GM13976 (cell line): Measurements from ENCODE around the gene RRP9.

Experiments
- DNase-seq: peaks from one replicate; pipeline ENCODE4 v3.0.0; 2012; ENCODE audit warnings: low spot score
- in situ Hi-C: fragments of 300-500 bp; cut with MboI; formaldehyde crosslinking; loops from one replicate; pipeline ENCODE4 v1.12.0; 2022; ENCODE audit warnings: low sequenced_read_pairs, mixed read lengths, inconsistent platforms; ENCODE audit not compliant: unreplicated experiment
- TF ChIP-seq, protein P1 (sequence below): IDR thresholded peaks from 2 replicates; pipeline ENCODE4 v1.5.1; 2012; ENCODE audit warnings: borderline replicate concordance, mild to moderate bottlenecking; ENCODE audit not compliant: insufficient read depth; ENCODE audit errors: extremely low read depth, missing control alignments, control extremely low read depth

The RRP9 gene

DNA sequence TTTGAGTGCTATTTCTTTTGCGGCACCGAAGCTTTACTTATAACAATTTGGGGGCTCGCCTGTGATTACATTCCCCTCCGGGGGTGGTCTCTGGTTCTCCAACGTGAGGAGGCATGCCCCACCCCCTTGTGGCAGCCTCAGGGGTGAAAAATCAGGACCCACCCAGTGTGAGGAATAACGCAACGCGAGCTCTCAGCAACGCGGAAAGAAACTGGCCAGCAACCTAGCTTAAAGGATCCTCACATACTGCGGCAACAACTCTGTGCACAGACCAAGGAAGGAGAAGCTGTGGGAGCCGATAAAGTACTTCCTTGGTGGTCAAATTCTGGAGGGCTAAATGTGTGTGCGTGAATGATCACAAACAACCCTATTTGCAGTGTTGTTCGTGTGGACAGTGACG is 44.3 kb downstream of the RRP9 start:
- DNase-seq, result no peak
- TF ChIP-seq, protein P1, sequence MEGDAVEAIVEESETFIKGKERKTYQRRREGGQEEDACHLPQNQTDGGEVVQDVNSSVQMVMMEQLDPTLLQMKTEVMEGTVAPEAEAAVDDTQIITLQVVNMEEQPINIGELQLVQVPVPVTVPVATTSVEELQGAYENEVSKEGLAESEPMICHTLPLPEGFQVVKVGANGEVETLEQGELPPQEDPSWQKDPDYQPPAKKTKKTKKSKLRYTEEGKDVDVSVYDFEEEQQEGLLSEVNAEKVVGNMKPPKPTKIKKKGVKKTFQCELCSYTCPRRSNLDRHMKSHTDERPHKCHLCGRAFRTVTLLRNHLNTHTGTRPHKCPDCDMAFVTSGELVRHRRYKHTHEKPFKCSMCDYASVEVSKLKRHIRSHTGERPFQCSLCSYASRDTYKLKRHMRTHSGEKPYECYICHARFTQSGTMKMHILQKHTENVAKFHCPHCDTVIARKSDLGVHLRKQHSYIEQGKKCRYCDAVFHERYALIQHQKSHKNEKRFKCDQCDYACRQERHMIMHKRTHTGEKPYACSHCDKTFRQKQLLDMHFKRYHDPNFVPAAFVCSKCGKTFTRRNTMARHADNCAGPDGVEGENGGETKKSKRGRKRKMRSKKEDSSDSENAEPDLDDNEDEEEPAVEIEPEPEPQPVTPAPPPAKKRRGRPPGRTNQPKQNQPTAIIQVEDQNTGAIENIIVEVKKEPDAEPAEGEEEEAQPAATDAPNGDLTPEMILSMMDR, result no peak
- in situ Hi-C loops, result no loop called here

DNA sequence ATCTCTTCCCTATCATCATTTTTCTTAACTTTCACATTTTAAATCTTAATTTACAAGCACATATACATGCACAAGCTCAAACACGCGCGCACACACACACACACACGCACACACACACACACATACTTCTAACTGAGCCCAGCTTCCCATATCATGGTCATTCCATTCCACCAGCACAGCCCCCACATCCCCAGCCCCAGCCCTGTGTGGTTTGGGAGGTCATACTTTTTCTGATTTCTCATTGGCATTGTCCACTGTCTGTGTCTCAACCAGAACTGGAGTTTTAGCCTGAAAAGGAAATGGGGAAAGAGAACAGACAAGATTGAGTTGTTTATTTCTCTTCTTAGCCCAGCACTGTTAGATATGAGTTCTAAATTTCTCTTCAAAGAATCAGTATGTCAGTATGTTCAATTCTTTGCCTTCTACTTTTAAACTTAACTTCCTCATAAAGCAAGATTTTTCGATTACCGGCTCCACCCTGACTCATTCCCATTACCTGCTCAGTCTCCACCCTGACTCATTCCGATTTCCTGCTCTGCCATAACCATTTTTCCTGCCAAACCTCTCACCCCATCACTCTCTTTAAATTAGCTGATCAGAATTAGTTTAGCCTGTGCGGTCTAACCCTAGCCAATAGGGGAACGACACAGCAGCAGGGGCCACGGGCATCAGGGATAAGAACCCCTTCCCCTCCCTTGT is 44.9 kb downstream of the RRP9 start:
- DNase-seq, result no peak
- TF ChIP-seq, protein P1, result no peak
- in situ Hi-C loops, result no loop called here

DNA sequence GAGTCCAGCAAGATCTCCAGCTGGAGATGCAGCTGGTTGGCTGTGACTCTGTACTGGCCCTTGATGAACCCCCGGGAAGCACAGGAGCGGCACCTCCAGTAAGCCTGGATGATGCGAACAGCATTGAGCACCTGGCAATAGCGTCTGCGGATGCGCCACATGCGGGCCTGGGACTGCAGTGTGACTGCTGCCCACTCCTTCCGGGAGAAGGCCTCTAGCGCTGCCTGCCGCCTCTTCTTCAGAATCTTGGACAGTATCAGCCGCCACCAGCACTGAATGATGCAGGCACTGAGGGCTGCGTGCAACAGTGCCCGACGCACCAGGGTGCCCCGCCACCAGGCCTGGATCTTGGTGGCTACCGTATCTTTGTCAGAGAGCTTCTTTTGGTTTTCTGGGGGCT is 46.8 kb downstream of the RRP9 start:
- DNase-seq, result no peak
- TF ChIP-seq, protein P1, result no peak
- in situ Hi-C loops, result no loop called here

DNA sequence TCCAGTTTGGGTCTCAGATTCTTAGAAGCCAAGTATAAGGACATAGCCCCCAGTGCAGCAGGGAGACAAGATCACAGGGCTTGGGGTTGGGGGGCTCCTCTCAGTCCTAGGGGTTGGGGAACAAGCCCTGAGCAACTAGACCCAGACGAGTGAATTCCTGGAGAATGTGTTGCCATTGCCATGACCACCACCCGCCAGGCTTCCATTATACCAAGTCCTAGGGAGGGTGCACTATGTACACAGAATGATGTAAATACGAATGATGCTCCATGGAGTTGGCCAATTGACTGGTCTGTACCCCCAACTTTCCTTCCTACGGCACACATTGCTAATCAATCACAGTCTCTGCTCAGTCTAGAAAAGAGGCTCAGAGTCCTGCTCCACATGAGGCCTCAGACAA is 47.3 kb downstream of the RRP9 start:
- in situ Hi-C loops, result no loop called here
- TF ChIP-seq, protein P1, result no peak
- DNase-seq, result no peak

DNA sequence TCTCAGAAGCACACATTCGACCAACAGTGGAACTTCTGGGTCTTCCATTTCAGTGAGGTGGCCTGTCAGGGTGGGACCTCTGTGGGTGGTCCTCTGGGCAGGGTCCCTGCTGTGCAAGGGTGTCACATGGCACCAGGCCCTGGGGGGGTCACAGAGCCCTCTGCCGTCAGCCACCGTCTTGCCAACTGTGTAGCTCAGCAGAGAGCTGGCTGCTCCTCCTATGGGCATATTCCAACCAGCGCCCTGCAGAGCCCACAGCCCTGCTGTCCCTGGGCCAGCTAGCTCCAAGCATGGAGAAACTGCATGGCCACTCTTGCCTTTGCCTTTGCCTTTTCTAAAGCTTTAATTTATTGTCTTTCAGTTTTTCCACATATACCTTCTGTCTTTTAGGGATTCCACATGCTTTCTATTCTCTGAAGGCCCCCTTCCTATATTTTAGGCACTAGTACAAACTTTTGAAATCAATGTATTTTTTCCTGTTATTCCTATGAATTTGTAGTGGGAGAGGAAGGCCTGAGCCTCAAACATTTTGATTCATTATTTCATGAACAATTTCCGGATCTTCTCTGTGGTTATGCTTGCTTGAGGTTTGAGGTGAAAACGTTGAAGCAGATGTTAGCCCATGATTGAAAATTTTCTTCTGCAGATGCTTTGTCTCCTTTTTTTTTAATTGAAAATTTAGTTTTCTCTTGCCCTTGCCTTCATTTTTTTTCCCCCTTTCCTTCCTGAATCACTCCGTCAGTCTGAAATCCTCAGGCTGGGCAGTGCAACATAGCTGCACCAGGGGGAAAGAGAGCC is 50.3 kb downstream of the RRP9 start:
- DNase-seq, result no peak
- in situ Hi-C loops, result no loop called here
- TF ChIP-seq, protein P1, result no peak

DNA sequence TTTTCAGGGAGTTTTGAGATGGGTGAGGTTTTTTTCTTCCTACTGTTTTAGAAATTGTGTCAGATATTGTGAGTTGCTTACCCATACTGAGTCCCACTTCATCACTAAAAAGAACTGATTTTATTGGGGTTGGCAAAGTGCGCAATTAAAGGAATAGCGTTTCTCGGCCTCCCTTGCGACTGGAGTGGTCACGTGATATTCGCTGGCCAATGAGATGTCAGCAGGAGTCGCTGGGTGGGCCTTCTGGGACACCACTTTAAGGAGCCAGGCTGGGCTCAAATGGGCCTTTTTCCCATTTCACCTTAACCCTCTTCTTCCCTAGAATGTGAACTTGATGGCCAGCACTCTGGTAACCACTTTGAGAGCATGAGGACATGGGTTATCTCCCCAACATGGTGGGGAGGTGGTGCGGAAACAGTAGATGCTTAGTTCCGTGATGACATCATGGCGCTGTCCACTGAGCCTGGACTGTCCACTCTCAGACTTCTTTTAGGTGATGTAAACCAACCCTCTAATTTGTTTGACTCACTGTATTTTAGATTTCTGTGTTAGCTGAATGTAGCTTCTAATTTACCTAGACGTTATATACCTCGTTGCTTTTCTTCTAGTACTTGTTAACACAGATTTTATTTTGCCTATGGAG is 53.1 kb downstream of the RRP9 start:
- DNase-seq, result no peak
- in situ Hi-C loops, result no loop called here
- TF ChIP-seq, protein P1, result no peak
